Measurements from ENCODE around the gene DNAL1.

DNAL1 gene

GRCh38 chr14:73717711-73718417, 73.1 kb downstream of the DNAL1 start:
- Histone ChIP-seq H3K4me3 (peak overlapping the region; percentile 45 to 46), H3K9me3 (no peaks in the 10 kb centered on the region), H3K27me3 (no peaks in the 10 kb centered on the region), H3K36me3 (peaks cover 21 to 63% (median 45%) of the 10 kb centered on the region in 3 donors), H3K27ac (peak overlapping the region; percentile 73 to 97), H3K4me1 (peaks cover 0 to 37% (median 31%) of the 10 kb centered on the region in 4 donors)
- peak in 1 of 2 donors; percentile 85 for DNase-seq
- intact Hi-C loops (cut with DNase I; ENCODE audit: low total_unique reads) = loop anchor here (5.0 kb wide), 1 partner anchor 169 kb away; the partner anchor contains the start of gene ZNF410
- TF ChIP-seq CTCF (IDR thresholded peaks at IDR 0.05) = no peak

- peaks cover 0 to 45% (median 39%) of the 10 kb centered on the region in 4 donors for H3K4me1 ChIP-seq
- peaks cover 21 to 63% (median 45%) of the 10 kb centered on the region in 3 donors for H3K36me3 ChIP-seq
- intact Hi-C loops (cut with DNase I; ENCODE audit: low total_unique reads) = loop anchor here (5.0 kb wide), 1 partner anchor 169 kb away; the partner anchor contains the start of gene ZNF410
Observed at GRCh38 chr14:73718418-73719251, 73.8 kb downstream of the DNAL1 start.

GRCh38 chr14:73719361-73719760, 74.6 kb downstream of the DNAL1 start:
- Histone ChIP-seq H3K36me3 (peaks cover 21 to 63% (median 45%) of the 10 kb centered on the region in 3 donors), H3K4me1 (peaks cover 0 to 49% (median 43%) of the 10 kb centered on the region in 4 donors)

More at GRCh38 chr14:73718418-73719251, 73.8 kb downstream of the DNAL1 start:
- DNase-seq = peak in 1 of 2 donors; percentile 79
- Histone ChIP-seq H3K27ac (peak overlapping the region; percentile 73 to 97), H3K27me3 (no peaks in the 10 kb centered on the region), H3K4me3 (peak overlapping the region; percentile 45 to 46), H3K9me3 (no peaks in the 10 kb centered on the region)
- TF ChIP-seq CTCF (IDR thresholded peaks at IDR 0.05) = no peak

GRCh38 chr14:73719791-73720190, 75.0 kb downstream of the DNAL1 start:
- Histone ChIP-seq H3K9me3 (no peaks in the 10 kb centered on the region), H3K4me3 (no peak overlapping the region), H3K4me1 (peaks cover 0 to 49% (median 44%) of the 10 kb centered on the region in 4 donors), H3K27me3 (no peaks in the 10 kb centered on the region), H3K36me3 (peaks cover 21 to 67% (median 45%) of the 10 kb centered on the region in 3 donors), H3K27ac (peak overlapping the region; percentile 73 to 97)
- TF ChIP-seq CTCF (IDR thresholded peaks at IDR 0.05) = no peak
- intact Hi-C loops (cut with DNase I; ENCODE audit: low total_unique reads) = loop anchor here (5.0 kb wide), 1 partner anchor 168 kb away; the partner anchor contains the start of gene ZNF410
- no peak for DNase-seq

More at GRCh38 chr14:73719361-73719760, 74.6 kb downstream of the DNAL1 start:
- no peak for DNase-seq
- no peak for TF ChIP-seq CTCF (IDR thresholded peaks at IDR 0.05)
- Histone ChIP-seq H3K27ac (peak overlapping the region; percentile 73 to 97), H3K27me3 (no peaks in the 10 kb centered on the region), H3K9me3 (no peaks in the 10 kb centered on the region), H3K4me3 (peak overlapping the region; percentile 45 to 46)
- intact Hi-C loops (cut with DNase I; ENCODE audit: low total_unique reads) = loop anchor here (5.0 kb wide), 1 partner anchor 168 kb away; the partner anchor contains the start of gene ZNF410

- no peak for DNase-seq
- no peak for TF ChIP-seq CTCF (IDR thresholded peaks at IDR 0.05)
- H3K27me3 ChIP-seq = no peaks in the 10 kb centered on the region
- H3K4me1 ChIP-seq = peaks cover 0 to 56% (median 52%) of the 10 kb centered on the region in 4 donors
- H3K36me3 ChIP-seq = peaks cover 28 to 75% (median 52%) of the 10 kb centered on the region in 3 donors
- H3K4me3 ChIP-seq = no peak overlapping the region
- intact Hi-C loops (cut with DNase I; ENCODE audit: low total_unique reads) = no loop called here
- H3K9me3 ChIP-seq = no peaks in the 10 kb centered on the region
- H3K27ac ChIP-seq = peak overlapping the region in 1 of 2 donors; percentile 84
Observed at GRCh38 chr14:73720636-73721035, 75.8 kb downstream of the DNAL1 start.

All from tibial artery (tissue), 4 donors.